GM10266 (cell line): ENCODE data around the gene ROBO3.

Experiments
- DNase-seq: peaks from one replicate; pipeline ENCODE4 v3.0.0; 2012; ENCODE audit errors: extremely low spot score
- TF ChIP-seq, protein P1 (sequence below): IDR thresholded peaks from 2 replicates; pipeline ENCODE4 v1.5.1; 2012; ENCODE audit warnings: mild to moderate bottlenecking, low read depth; ENCODE audit not compliant: control insufficient read depth, insufficient read depth; ENCODE audit errors: missing control alignments

Gene ROBO3

DNA sequence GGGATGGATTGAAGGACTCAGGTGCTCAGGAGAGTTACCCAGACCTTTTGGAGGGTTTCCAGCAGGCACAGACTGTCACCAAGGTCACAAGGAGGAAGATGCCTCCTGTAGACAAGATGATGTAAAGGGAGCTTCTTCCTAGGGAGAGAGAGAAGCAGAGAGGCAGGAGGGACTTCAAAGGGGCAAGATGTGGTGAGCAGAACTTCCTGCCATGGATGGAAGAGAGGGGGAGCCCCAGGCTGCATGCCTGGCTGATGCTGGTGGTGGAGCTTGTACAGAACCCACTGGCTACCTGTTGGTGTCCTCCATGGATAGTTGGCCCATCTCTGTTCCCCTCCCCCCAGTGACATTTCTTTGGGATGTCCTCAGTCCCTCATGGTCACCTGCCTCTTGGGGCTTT, 58.1 kb downstream of the ROBO3 start:
- no peak for DNase-seq
- TF ChIP-seq, protein P1, sequence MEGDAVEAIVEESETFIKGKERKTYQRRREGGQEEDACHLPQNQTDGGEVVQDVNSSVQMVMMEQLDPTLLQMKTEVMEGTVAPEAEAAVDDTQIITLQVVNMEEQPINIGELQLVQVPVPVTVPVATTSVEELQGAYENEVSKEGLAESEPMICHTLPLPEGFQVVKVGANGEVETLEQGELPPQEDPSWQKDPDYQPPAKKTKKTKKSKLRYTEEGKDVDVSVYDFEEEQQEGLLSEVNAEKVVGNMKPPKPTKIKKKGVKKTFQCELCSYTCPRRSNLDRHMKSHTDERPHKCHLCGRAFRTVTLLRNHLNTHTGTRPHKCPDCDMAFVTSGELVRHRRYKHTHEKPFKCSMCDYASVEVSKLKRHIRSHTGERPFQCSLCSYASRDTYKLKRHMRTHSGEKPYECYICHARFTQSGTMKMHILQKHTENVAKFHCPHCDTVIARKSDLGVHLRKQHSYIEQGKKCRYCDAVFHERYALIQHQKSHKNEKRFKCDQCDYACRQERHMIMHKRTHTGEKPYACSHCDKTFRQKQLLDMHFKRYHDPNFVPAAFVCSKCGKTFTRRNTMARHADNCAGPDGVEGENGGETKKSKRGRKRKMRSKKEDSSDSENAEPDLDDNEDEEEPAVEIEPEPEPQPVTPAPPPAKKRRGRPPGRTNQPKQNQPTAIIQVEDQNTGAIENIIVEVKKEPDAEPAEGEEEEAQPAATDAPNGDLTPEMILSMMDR, result no peak

DNA sequence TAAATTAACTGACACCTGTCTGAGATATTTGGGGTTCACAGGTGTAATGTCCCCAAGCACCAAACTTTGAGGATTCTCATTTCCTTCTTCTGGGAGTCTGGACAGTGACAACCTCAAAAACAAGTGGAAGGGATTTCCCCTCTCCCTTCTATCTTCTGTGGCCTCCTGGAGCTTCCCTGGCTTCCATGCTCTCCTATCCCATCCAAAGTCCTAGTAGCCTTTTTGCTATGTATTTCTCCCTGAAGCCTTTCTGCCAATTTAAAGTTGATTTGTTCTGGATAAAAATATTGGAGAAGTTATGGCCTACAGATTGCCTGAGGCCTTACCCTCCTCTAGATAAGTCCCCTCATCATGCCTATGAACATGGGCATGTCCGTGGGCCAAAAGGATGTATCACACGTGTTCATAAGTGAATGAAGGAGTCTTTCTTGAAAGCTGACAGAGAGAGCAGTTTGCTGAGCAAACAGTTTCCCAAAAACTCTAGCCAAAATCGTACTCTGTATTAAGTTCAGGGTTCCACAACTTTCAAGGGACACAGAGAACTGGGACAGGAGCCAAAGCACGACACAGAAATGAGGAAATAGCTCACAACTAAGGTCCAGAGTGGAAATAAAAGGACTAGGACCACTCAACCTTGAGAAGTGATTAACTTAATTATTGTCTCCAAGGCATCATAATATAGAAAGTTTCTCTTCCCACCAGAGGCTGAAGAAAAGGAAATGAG, 63.9 kb downstream of the ROBO3 start:
- no peak for DNase-seq
- TF ChIP-seq, protein P1, result no peak

DNA sequence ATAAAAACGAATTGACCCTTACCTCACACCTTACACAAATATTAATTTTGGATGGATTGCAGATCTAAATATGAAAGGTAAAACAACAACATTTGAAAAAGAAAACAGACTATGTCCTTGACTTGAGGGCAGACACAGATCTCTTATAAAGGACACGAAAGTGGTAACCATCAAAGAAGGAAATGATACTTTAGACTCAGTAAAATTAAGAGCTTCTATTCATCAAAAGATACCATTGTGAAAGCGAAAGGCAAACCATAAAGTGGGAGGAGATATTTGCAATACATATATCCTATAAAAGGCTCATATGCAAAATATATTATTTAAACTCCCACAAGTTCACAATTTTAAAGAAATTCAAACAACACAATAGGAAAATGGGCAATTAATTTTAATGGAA, 65.6 kb downstream of the ROBO3 start:
- TF ChIP-seq, protein P1, result no peak
- DNase-seq, result no peak
